Smooth muscle cell (in vitro differentiated cells): ENCODE results near the gene HCRT. TPM values are rescaled to one million over a fixed set of nuclear protein-coding genes. Genes with fewer than 3 reads are reported as not detected.
A peak's percentile ranks its signal among the peaks of the same experiment; 100 is the strongest.
"Not testable (repeated sequence)": the region's sequence is repeated elsewhere in the genome, so short reads cannot be mapped to it uniquely, and the experiment has no call there.

Source experiments
- DNase-seq: peaks from one replicate; lab custom pipeline; 2025; ENCODE audit not compliant: unreplicated experiment; lab: John Stamatoyannopoulos, UW
- H2AFZ ChIP-seq: fragments of 200-600 bp; sonication (generic); 2 replicates; pipeline ENCODE4 v1.6.0; 2016; ENCODE audit warnings: antibody characterized with exemption, low read depth, mild to moderate bottlenecking
- H3F3A ChIP-seq: fragments of 200-600 bp; sonication (generic); 2 replicates; pipeline ENCODE4 v1.6.0; 2017; ENCODE audit warnings: antibody characterized with exemption, low read depth
- H3K27ac ChIP-seq: fragments of 200-600 bp; sonication (generic); 2 replicates; pipeline ENCODE4 v1.5.1; 2016; ENCODE audit warnings: low read depth, mild to moderate bottlenecking
- H3K27me3 ChIP-seq: fragments of 200-600 bp; sonication (generic); 2 replicates; pipeline ENCODE4 v1.6.1; 2016; ENCODE audit warnings: low read depth, mild to moderate bottlenecking
- H3K36me3 ChIP-seq: fragments of 200-600 bp; sonication (generic); 2 replicates; pipeline ENCODE4 v1.5.1; 2016; ENCODE audit warnings: low read depth
- H3K4me1 ChIP-seq: fragments of 200-600 bp; sonication (generic); 2 replicates; pipeline ENCODE4 v1.5.1; 2016; ENCODE audit warnings: low read depth
- H3K4me2 ChIP-seq: fragments of 200-600 bp; sonication (generic); 2 replicates; pipeline ENCODE4 v1.6.0; 2016; ENCODE audit warnings: mild to moderate bottlenecking
- H3K4me3 ChIP-seq: fragments of 200-600 bp; sonication (generic); 2 replicates; pipeline ENCODE4 v1.5.1; 2016; ENCODE audit warnings: mild to moderate bottlenecking
- H3K79me2 ChIP-seq: fragments of 200-600 bp; sonication (generic); 2 replicates; pipeline ENCODE4 v1.6.0; 2016; ENCODE audit warnings: low read depth, mild to moderate bottlenecking
- H3K9ac ChIP-seq: fragments of 200-600 bp; sonication (generic); 2 replicates; pipeline ENCODE4 v1.6.0; 2016; ENCODE audit warnings: low read depth
- H3K9me3 ChIP-seq: fragments of 200-600 bp; sonication (generic); replicated peaks from 2 replicates; pipeline ENCODE4 v1.5.1; 2016; ENCODE audit warnings: low read depth
- H4K20me1 ChIP-seq: fragments of 200-600 bp; sonication (generic); 2 replicates; pipeline ENCODE4 v1.6.0; 2016; ENCODE audit warnings: low read depth
- CTCF ChIP-seq: fragments of 200-600 bp; sonication (generic); IDR thresholded peaks from 2 replicates; pipeline ENCODE4 v1.5.1; 2017; ENCODE audit warnings: borderline replicate concordance, mild to moderate bottlenecking, antibody characterized with exemption; ENCODE audit not compliant: insufficient read depth, poor library complexity, severe bottlenecking
- WGBS: methylation state at CpG from one replicate; pipeline ENCODE4 v1.1.7; 2016; ENCODE audit warnings: low lambda C conversion rate; 5-methylcytosine and 5-hydroxymethylcytosine counted together
- polyA plus RNA-seq: library from polyadenylated mRNA; unstranded; fragments of >200 nt; fragmentation: Nextera tagmentation; extraction: Ambion mirVana; gene quantifications from 2 replicates; pipeline ENCODE4 v1.2.1, GENCODE V29; 2016
- total RNA-seq: library from RNA; depleted of rRNA; stranded (reverse); fragments of >200 nt; gene quantifications from 2 replicates; pipeline ENCODE4 v1.2.3, GENCODE V29; 2014

The HCRT gene
- total and polyA plus RNA-seq, 2 experiments from 2014 or later: not detected

GRCh38 chr17:42221886-42222745, 36.9 kb upstream of the HCRT start:
- Histone ChIP-seq H4K20me1 (peaks cover under 1% of the 10 kb centered on the region), H3K79me2 (no peaks in the 10 kb centered on the region), H3K4me3 (no peak overlapping the region), H3K27me3 (no peaks in the 10 kb centered on the region), H3K9me3 (no peaks in the 10 kb centered on the region), H3K4me2 (no peak overlapping the region), H3K27ac (no peak overlapping the region), H3K4me1 (no peaks in the 10 kb centered on the region), H2AFZ (no peak overlapping the region), H3K36me3 (no peaks in the 10 kb centered on the region), H3K9ac (no peak overlapping the region), H3F3A (no peaks in the 10 kb centered on the region)
- WGBS: 65% methylated on average over 3 of the region's 3 CpGs
- DNase-seq: no peak
- TF ChIP-seq CTCF: peak; percentile 53

GRCh38 chr17:42219280-42219679, 34.0 kb upstream of the HCRT start:
- H3K27me3 ChIP-seq, H3K27ac ChIP-seq, H3K9me3 ChIP-seq, H4K20me1 ChIP-seq, H3K4me2 ChIP-seq, H3K79me2 ChIP-seq, H3K4me1 ChIP-seq, H3K36me3 ChIP-seq, H3K9ac ChIP-seq, H3F3A ChIP-seq, DNase-seq, H2AFZ ChIP-seq, H3K4me3 ChIP-seq: not testable (repeated sequence)
- no CpG with 5 or more reads among the region's 17 CpGs for WGBS

GRCh38 chr17:42214156-42214555, 28.9 kb upstream of the HCRT start:
- H3K4me1 ChIP-seq: no peaks in the 10 kb centered on the region
- H3K27ac ChIP-seq: no peak overlapping the region
- 89% methylated on average over 2 of the region's 2 CpGs for WGBS
- no peak overlapping the region for H2AFZ ChIP-seq
- no peaks in the 10 kb centered on the region for H3K9me3 ChIP-seq
- no peaks in the 10 kb centered on the region for H3K27me3 ChIP-seq
- DNase-seq: no peak
- peaks cover 12% of the 10 kb centered on the region for H3K36me3 ChIP-seq
- no peak overlapping the region for H3K4me2 ChIP-seq
- no peak for TF ChIP-seq CTCF
- H4K20me1 ChIP-seq: no peaks in the 10 kb centered on the region
- H3K79me2 ChIP-seq: no peaks in the 10 kb centered on the region
- H3K4me3 ChIP-seq: no peak overlapping the region
- H3K9ac ChIP-seq: no peak overlapping the region
- H3F3A ChIP-seq: no peaks in the 10 kb centered on the region

GRCh38 chr17:42212382-42212781, 27.1 kb upstream of the HCRT start:
- no peak overlapping the region for H3K9ac ChIP-seq
- no peak overlapping the region for H2AFZ ChIP-seq
- no peaks in the 10 kb centered on the region for H3F3A ChIP-seq
- DNase-seq: no peak
- WGBS: 94% methylated on average over 7 of the region's 7 CpGs
- H3K36me3 ChIP-seq: peaks cover 12% of the 10 kb centered on the region
- H3K4me1 ChIP-seq: no peaks in the 10 kb centered on the region
- no peak overlapping the region for H3K27ac ChIP-seq
- no peaks in the 10 kb centered on the region for H3K27me3 ChIP-seq
- H3K9me3 ChIP-seq: no peaks in the 10 kb centered on the region
- no peak for TF ChIP-seq CTCF
- H3K4me2 ChIP-seq: no peak overlapping the region
- H3K79me2 ChIP-seq: no peaks in the 10 kb centered on the region
- no peak overlapping the region for H3K4me3 ChIP-seq
- no peaks in the 10 kb centered on the region for H4K20me1 ChIP-seq

- DNase-seq, H4K20me1 ChIP-seq, H3K27ac ChIP-seq, H3K9ac ChIP-seq, H3K9me3 ChIP-seq, H2AFZ ChIP-seq, H3K4me1 ChIP-seq, H3K4me3 ChIP-seq, H3K79me2 ChIP-seq, H3K27me3 ChIP-seq, H3F3A ChIP-seq, H3K4me2 ChIP-seq: not testable (repeated sequence)
- H3K36me3 ChIP-seq: peaks cover 12% of the 10 kb centered on the region
- 96% methylated on average over 9 of the region's 9 CpGs for WGBS
Measured at GRCh38 chr17:42211921-42212341, 26.7 kb upstream of the HCRT start.
